ENCODE measurements around the gene VIPAS39. TPM values are rescaled to one million over a fixed set of nuclear protein-coding genes. Genes with fewer than 3 reads are reported as not detected.

The VIPAS39 gene
- total and polyA plus RNA-seq, 9 of the 15 experiments (the other 6 are each of a cell fraction or from before 2014, with no cell fraction given): 5.7 to 25.6 (median 9.9) TPM

DNA sequence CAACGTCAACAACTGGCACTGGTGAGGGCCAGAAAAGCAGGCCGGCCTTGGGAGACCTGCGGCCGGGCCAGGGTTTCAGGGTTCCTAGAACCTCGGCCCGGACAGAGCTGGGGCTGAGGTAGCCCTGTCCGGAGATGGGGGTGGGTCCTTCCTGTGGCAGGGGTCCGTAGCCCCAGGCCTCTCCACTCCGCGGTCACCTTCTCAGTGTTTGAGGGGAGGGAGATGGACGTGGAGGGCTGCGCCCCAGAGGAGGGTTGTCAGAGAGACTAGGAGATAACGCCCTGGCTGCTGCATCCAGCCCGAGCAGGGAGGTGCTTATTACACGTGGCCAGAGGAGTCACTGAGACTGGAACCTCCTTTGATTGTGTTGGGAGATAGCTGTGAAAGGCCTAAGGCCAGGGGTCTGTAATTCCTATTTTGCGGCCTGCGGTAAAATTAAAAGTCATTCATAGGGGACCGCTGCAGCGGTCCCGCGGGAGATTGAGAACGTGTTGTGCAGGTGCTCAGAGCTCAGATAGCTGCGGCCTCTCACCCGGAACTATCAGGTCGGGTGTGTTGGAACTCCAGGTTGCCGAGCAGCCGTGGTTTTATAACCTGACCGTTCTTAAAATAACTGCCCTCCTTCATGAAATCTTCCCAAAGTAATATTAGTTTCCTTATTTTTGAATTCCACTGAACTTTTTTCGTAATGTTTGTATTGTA is 999 bp upstream of the VIPAS39 start (continued):
- TF ChIP-seq CBX1 (IDR thresholded peaks at IDR 0.05; ENCODE audit: low read depth) (0 out of 2 replicates have a peak, but pooled peaks have one; percentile 30), RBBP5 (IDR thresholded peaks at IDR 0.05; ENCODE audit: borderline replicate concordance, insufficient read depth, low read length, poor library complexity, severe bottlenecking) (peak; percentile 25), NFATC3 (IDR thresholded peaks at IDR 0.05) (no peak), CSDE1 (IDR thresholded peaks at IDR 0.05) (no peak), ARID4B (CRISPR knock-in tag; IDR thresholded peaks at IDR 0.05) (peak; percentile 82; the same call in 1 of the 2 replicates), NR2F6 (CRISPR knock-in tag; IDR thresholded peaks at IDR 0.05) (no peak), ZFPM2 (CRISPR knock-in tag; IDR thresholded peaks at IDR 0.05) (no peak), CHCHD3 (CRISPR knock-in tag; IDR thresholded peaks at IDR 0.05) (no peak), TEAD1 (CRISPR knock-in tag; IDR thresholded peaks at IDR 0.05) (0 out of 4 replicates have a peak, but pooled peaks of 1 of the 2 experiments have one; percentile 22), NR4A1 (CRISPR knock-in tag; IDR thresholded peaks at IDR 0.05) (no peak), NR4A1 (tag; IDR thresholded peaks at IDR 0.05) (no peak), ETV5 (CRISPR knock-in tag; IDR thresholded peaks at IDR 0.05; ENCODE audit: low read depth) (no peak), POLR2AphosphoS5 (IDR thresholded peaks at IDR 0.05; ENCODE audit: control insufficient read depth, insufficient read depth, low read depth, low read length) (0 out of 2 replicates have a peak, but pooled peaks have one; percentile 4), ZNF766 (CRISPR knock-in tag; conservative IDR thresholded peaks at IDR 0.05) (no peak), MXI1 (IDR thresholded peaks at IDR 0.05; ENCODE audit: low read depth, low read length) (peak; percentile 81; the same call in 1 of the 2 replicates)
- TF ChIP-seq, protein P1, sequence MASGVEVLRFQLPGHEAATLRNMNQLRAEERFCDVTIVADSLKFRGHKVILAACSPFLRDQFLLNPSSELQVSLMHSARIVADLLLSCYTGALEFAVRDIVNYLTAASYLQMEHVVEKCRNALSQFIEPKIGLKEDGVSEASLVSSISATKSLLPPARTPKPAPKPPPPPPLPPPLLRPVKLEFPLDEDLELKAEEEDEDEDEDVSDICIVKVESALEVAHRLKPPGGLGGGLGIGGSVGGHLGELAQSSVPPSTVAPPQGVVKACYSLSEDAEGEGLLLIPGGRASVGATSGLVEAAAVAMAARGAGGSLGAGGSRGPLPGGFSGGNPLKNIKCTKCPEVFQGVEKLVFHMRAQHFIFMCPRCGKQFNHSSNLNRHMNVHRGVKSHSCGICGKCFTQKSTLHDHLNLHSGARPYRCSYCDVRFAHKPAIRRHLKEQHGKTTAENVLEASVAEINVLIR (CRISPR knock-in tag; IDR thresholded peaks at IDR 0.05): no peak
- TF ChIP-seq, protein P2, sequence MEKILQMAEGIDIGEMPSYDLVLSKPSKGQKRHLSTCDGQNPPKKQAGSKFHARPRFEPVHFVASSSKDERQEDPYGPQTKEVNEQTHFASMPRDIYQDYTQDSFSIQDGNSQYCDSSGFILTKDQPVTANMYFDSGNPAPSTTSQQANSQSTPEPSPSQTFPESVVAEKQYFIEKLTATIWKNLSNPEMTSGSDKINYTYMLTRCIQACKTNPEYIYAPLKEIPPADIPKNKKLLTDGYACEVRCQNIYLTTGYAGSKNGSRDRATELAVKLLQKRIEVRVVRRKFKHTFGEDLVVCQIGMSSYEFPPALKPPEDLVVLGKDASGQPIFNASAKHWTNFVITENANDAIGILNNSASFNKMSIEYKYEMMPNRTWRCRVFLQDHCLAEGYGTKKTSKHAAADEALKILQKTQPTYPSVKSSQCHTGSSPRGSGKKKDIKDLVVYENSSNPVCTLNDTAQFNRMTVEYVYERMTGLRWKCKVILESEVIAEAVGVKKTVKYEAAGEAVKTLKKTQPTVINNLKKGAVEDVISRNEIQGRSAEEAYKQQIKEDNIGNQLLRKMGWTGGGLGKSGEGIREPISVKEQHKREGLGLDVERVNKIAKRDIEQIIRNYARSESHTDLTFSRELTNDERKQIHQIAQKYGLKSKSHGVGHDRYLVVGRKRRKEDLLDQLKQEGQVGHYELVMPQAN (IDR thresholded peaks at IDR 0.05; ENCODE audit: borderline replicate concordance): peak; percentile 55; the same call in 1 of the 2 replicates
- TF ChIP-seq, protein P3, sequence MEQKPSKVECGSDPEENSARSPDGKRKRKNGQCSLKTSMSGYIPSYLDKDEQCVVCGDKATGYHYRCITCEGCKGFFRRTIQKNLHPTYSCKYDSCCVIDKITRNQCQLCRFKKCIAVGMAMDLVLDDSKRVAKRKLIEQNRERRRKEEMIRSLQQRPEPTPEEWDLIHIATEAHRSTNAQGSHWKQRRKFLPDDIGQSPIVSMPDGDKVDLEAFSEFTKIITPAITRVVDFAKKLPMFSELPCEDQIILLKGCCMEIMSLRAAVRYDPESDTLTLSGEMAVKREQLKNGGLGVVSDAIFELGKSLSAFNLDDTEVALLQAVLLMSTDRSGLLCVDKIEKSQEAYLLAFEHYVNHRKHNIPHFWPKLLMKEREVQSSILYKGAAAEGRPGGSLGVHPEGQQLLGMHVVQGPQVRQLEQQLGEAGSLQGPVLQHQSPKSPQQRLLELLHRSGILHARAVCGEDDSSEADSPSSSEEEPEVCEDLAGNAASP (IDR thresholded peaks at IDR 0.05): no peak
